Naive thymus-derived CD8-positive, alpha-beta T cell (primary cell): ENCODE results near the gene EHMT1. TPM values are rescaled to one million over a fixed set of nuclear protein-coding genes. Genes with fewer than 3 reads are reported as not detected.
A peak's percentile ranks its signal among the peaks of the same experiment; 100 is the strongest.

Experiments
- ATAC-seq, 2 donors: fragments of 150-1000 bp; cut with Tn5 transposase in 1 of 2; sonication (Bioruptor Pico), chemical (Tn5 transposase) in 1 of 2; 1 replicate in 1 of 2; 2 replicates in 1 of 2; pipeline ENCODE4 v1.10.0; 2021; ENCODE audit warnings: mild to moderate bottlenecking in 2 of 2, moderate library complexity in 2 of 2
- POLR2A ChIA-PET: fragments of 350-600 bp; sonication (Branson Sonifier 250); formaldehyde crosslinking; loops from one replicate; lab custom pipeline; 2021; ENCODE audit warnings: antibody characterized with exemption; lab: Charles Lee
- DNase-seq, 10 donors: peaks; one replicate each; pipeline versions ENCODE4 v3.0.0 to v3.0.0-alpha.2; 2020 to 2022
- H3K27ac Mint-ChIP-seq, 10 donors: one replicate each; pipeline ENCODE4 v1.8.0; 2020 to 2022; ENCODE audit warnings: mild to moderate bottlenecking in 10 of 10, mixed read lengths in 10 of 10, moderate library complexity in 4 of 10, inconsistent platforms in 1 of 10
- H3K27me3 Mint-ChIP-seq, 5 donors: one replicate each; pipeline ENCODE4 v1.8.0; 2021 to 2022; ENCODE audit warnings: mixed read lengths in 5 of 5
- H3K36me3 Mint-ChIP-seq, 3 donors: one replicate each; pipeline ENCODE4 v1.8.0; 2020 to 2022; ENCODE audit warnings: mixed read lengths in 3 of 3, mild to moderate bottlenecking in 2 of 3, inconsistent platforms in 1 of 3
- H3K4me1 Mint-ChIP-seq, 4 donors: one replicate each; pipeline ENCODE4 v1.8.0; 2021 to 2022; ENCODE audit warnings: mixed read lengths in 4 of 4
- H3K4me3 Mint-ChIP-seq, 10 donors: one replicate each; pipeline ENCODE4 v1.8.0; 2020 to 2022; ENCODE audit warnings: mild to moderate bottlenecking in 10 of 10, mixed read lengths in 10 of 10, moderate library complexity in 6 of 10, inconsistent platforms in 1 of 10
- H3K9me3 Mint-ChIP-seq, 9 donors: one replicate each; pipeline ENCODE4 v1.8.0; 2020 to 2022; ENCODE audit warnings: mixed read lengths in 9 of 9, mild to moderate bottlenecking in 3 of 9, inconsistent platforms in 1 of 9, moderate library complexity in 1 of 9
- polyA plus RNA-seq, 3 donors: library from polyadenylated mRNA; unstranded; fragments of 300-500 nt; fragmentation: Illumina TruSeq; gene quantifications; one replicate each; pipeline ENCODE4 v1.2.3, GENCODE V29; 2021
- total RNA-seq, 8 experiments: library from RNA in 2 of 8; stranded (reverse) in 2 of 8; gene quantifications; one replicate each; pipeline ENCODE4 v1.2.3 and lab custom pipeline; 2021 to 2026

Gene EHMT1
- total and polyA plus RNA-seq, 5 experiments from 2014 or later: 20.9 to 113 (median 34.4) TPM

- no peaks in the 10 kb centered on the region for H3K27me3 Mint-ChIP-seq
- no peak overlapping the region for H3K4me3 Mint-ChIP-seq
- DNase-seq (no peak), ATAC-seq (no peak)
- POLR2A ChIA-PET: no interaction called here
- peaks cover 0 to 8% (median under 1%) of the 10 kb centered on the region in 4 donors for H3K4me1 Mint-ChIP-seq
- no peaks in the 10 kb centered on the region for H3K9me3 Mint-ChIP-seq
- H3K27ac Mint-ChIP-seq: peak overlapping the region in 3 of 10 donors; percentile 31 to 76 (median 69)
- H3K36me3 Mint-ChIP-seq: peaks cover 0 to 87% (median 30%) of the 10 kb centered on the region in 3 donors
Observed at GRCh38 chr9:137793196-137793841, 174.5 kb downstream of the EHMT1 start.

- peak overlapping the region in 2 of 10 donors; percentile 64 to 65 for H3K27ac Mint-ChIP-seq
- H3K4me1 Mint-ChIP-seq: peaks cover 0 to 13% (median 0%) of the 10 kb centered on the region in 4 donors
- H3K36me3 Mint-ChIP-seq: peaks cover 0 to 89% (median 35%) of the 10 kb centered on the region in 3 donors
- H3K9me3 Mint-ChIP-seq: no peaks in the 10 kb centered on the region
- H3K4me3 Mint-ChIP-seq: no peak overlapping the region
- DNase-seq: no peak
- POLR2A ChIA-PET: no interaction called here
- no peak for ATAC-seq
- H3K27me3 Mint-ChIP-seq: no peaks in the 10 kb centered on the region
Observed at GRCh38 chr9:137795156-137795666, 176.4 kb downstream of the EHMT1 start.

- Mint-ChIP-seq H3K9me3 (no peaks in the 10 kb centered on the region), H3K27me3 (no peaks in the 10 kb centered on the region), H3K27ac (peak overlapping the region in 5 of 10 donors; percentile 31 to 81 (median 61)), H3K4me3 (peak overlapping the region in 1 of 10 donors; percentile 26), H3K36me3 (peaks cover 0 to 82% (median 39%) of the 10 kb centered on the region in 3 donors), H3K4me1 (peaks cover 0 to 13% (median 0%) of the 10 kb centered on the region in 4 donors)
- ATAC-seq: no peak
- POLR2A ChIA-PET: no interaction called here
- DNase-seq: no peak
Observed at GRCh38 chr9:137797206-137798120, 178.7 kb downstream of the EHMT1 start.

- H3K27me3 Mint-ChIP-seq: no peaks in the 10 kb centered on the region
- POLR2A ChIA-PET: no interaction called here
- H3K4me1 Mint-ChIP-seq: peaks cover 0 to 13% (median 0%) of the 10 kb centered on the region in 4 donors
- H3K36me3 Mint-ChIP-seq: peaks cover 0 to 82% (median 37%) of the 10 kb centered on the region in 3 donors
- no peak for ATAC-seq
- H3K9me3 Mint-ChIP-seq: no peaks in the 10 kb centered on the region
- no peak overlapping the region for H3K4me3 Mint-ChIP-seq
- peak overlapping the region in 2 of 10 donors; percentile 39 to 61 for H3K27ac Mint-ChIP-seq
- DNase-seq: no peak
Observed at GRCh38 chr9:137798142-137798541, 179.3 kb downstream of the EHMT1 start.

- no peaks in the 10 kb centered on the region for H3K9me3 Mint-ChIP-seq
- H3K36me3 Mint-ChIP-seq: peaks cover 0 to 84% (median 42%) of the 10 kb centered on the region in 3 donors
Observed at GRCh38 chr9:137798901-137799629, 180.3 kb downstream of the EHMT1 start.

GRCh38 chr9:137799630-137799983 is 180.8 kb downstream of the EHMT1 start:
- H3K27me3 Mint-ChIP-seq: no peaks in the 10 kb centered on the region
- POLR2A ChIA-PET: no interaction called here
- H3K9me3 Mint-ChIP-seq: no peaks in the 10 kb centered on the region
- H3K36me3 Mint-ChIP-seq: peaks cover 0 to 84% (median 47%) of the 10 kb centered on the region in 3 donors
- peaks cover 0 to 13% (median 2%) of the 10 kb centered on the region in 4 donors for H3K4me1 Mint-ChIP-seq
- H3K27ac Mint-ChIP-seq: no peak overlapping the region
- H3K4me3 Mint-ChIP-seq: peak overlapping the region in 1 of 10 donors; percentile 9
- DNase-seq (no peak), ATAC-seq (no peak)

More at GRCh38 chr9:137798901-137799629, 180.3 kb downstream of the EHMT1 start:
- Mint-ChIP-seq H3K27me3 (no peaks in the 10 kb centered on the region), H3K27ac (peak overlapping the region in 1 of 10 donors; percentile 24), H3K4me1 (peaks cover 0 to 13% (median 1%) of the 10 kb centered on the region in 4 donors), H3K4me3 (peak overlapping the region in 1 of 10 donors; percentile 42)
- DNase-seq (no peak), ATAC-seq (no peak)
- POLR2A ChIA-PET: no interaction called here

GRCh38 chr9:137800196-137801022 is 181.6 kb downstream of the EHMT1 start:
- POLR2A ChIA-PET: no interaction called here
- ATAC-seq (no peak), DNase-seq (no peak)
- peaks cover 0 to 84% (median 46%) of the 10 kb centered on the region in 3 donors for H3K36me3 Mint-ChIP-seq
- H3K27me3 Mint-ChIP-seq: no peaks in the 10 kb centered on the region
- no peaks in the 10 kb centered on the region for H3K9me3 Mint-ChIP-seq
- peaks cover 0 to 11% (median 2%) of the 10 kb centered on the region in 4 donors for H3K4me1 Mint-ChIP-seq
- no peak overlapping the region for H3K4me3 Mint-ChIP-seq
- H3K27ac Mint-ChIP-seq: peak overlapping the region in 1 of 10 donors; percentile 59

GRCh38 chr9:137801023-137801319 is 182.2 kb downstream of the EHMT1 start:
- no peaks in the 10 kb centered on the region for H3K9me3 Mint-ChIP-seq
- H3K27me3 Mint-ChIP-seq: no peaks in the 10 kb centered on the region
- DNase-seq: no peak
- H3K27ac Mint-ChIP-seq: no peak overlapping the region
- POLR2A ChIA-PET: no interaction called here
- ATAC-seq: no peak
- peaks cover 0 to 79% (median 40%) of the 10 kb centered on the region in 3 donors for H3K36me3 Mint-ChIP-seq
- H3K4me1 Mint-ChIP-seq: peaks cover 0 to 7% (median 2%) of the 10 kb centered on the region in 4 donors
- H3K4me3 Mint-ChIP-seq: no peak overlapping the region

GRCh38 chr9:137802021-137802420 is 183.2 kb downstream of the EHMT1 start:
- Mint-ChIP-seq H3K27ac (peak overlapping the region in 2 of 10 donors; percentile 33 to 56), H3K9me3 (no peaks in the 10 kb centered on the region), H3K36me3 (peaks cover 0 to 77% (median 41%) of the 10 kb centered on the region in 3 donors), H3K4me3 (no peak overlapping the region), H3K27me3 (no peaks in the 10 kb centered on the region), H3K4me1 (peaks cover 5 to 13% (median 10%) of the 10 kb centered on the region in 4 donors)
- DNase-seq (no peak), ATAC-seq (no peak)
- POLR2A ChIA-PET: no interaction called here

- Mint-ChIP-seq H3K27ac (peak overlapping the region in 2 of 10 donors; percentile 52 to 56), H3K27me3 (no peaks in the 10 kb centered on the region), H3K9me3 (no peaks in the 10 kb centered on the region), H3K36me3 (peaks cover 0 to 71% (median 36%) of the 10 kb centered on the region in 3 donors), H3K4me3 (no peak overlapping the region), H3K4me1 (peaks cover 9 to 17% (median 12%) of the 10 kb centered on the region in 4 donors)
- no peak for DNase-seq
- ATAC-seq: no peak
- POLR2A ChIA-PET: no interaction called here
Observed at GRCh38 chr9:137802521-137803243, 183.9 kb downstream of the EHMT1 start.

- POLR2A ChIA-PET: no interaction called here
- DNase-seq: no peak
- no peak overlapping the region for H3K4me3 Mint-ChIP-seq
- no peaks in the 10 kb centered on the region for H3K9me3 Mint-ChIP-seq
- peaks cover 0 to 67% (median 28%) of the 10 kb centered on the region in 3 donors for H3K36me3 Mint-ChIP-seq
- H3K27me3 Mint-ChIP-seq: no peaks in the 10 kb centered on the region
- H3K27ac Mint-ChIP-seq: peak overlapping the region in 5 of 10 donors; percentile 4 to 46 (median 31)
- peaks cover 7 to 21% (median 18%) of the 10 kb centered on the region in 4 donors for H3K4me1 Mint-ChIP-seq
- ATAC-seq: no peak
Observed at GRCh38 chr9:137804908-137805630, 186.3 kb downstream of the EHMT1 start.
